ENCODE results near the gene ACCS. TPM values are rescaled to one million over a fixed set of nuclear protein-coding genes. Genes with fewer than 3 reads are reported as not detected.

Gene ACCS
- total RNA-seq, 1 donor from 2014 or later, result 7.9 TPM

DNA sequence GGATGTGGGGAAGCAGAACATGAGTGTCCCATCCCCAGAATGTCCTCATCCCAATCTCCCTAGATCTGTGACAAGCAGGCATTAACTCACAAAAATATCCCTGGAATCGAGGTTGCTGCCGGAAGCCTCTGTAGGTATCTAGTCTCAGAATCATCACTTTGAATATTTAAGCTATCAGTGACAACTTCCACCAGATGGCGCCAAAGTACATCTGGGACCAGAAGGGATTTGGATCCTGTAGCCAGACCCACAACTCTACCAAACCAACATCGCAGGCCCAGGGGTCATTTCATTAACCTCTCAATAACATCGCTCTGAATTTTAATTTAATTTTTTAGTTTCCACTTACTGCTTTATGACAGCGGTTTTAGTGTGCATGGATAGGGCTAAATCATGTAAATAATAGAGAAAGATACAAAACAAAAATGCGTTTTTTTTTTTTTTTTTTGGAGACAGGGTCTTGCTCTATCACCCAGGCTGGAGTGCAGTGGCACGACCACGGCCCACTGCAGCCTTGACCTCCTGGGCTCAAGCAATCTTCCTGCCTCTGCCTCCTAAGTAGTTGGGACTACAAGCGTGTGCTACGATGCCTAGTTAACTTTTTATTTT is 28.3 kb downstream of the ACCS start:
- FAIRE-seq (no peak), DNase-seq (ENCODE audit: low read depth) (peak; percentile 76)
- H3K36me3 ChIP-seq (ENCODE audit: control insufficient read depth, insufficient read depth, low read length), result no peaks in the 10 kb centered on the region
- TF ChIP-seq, protein P1, sequence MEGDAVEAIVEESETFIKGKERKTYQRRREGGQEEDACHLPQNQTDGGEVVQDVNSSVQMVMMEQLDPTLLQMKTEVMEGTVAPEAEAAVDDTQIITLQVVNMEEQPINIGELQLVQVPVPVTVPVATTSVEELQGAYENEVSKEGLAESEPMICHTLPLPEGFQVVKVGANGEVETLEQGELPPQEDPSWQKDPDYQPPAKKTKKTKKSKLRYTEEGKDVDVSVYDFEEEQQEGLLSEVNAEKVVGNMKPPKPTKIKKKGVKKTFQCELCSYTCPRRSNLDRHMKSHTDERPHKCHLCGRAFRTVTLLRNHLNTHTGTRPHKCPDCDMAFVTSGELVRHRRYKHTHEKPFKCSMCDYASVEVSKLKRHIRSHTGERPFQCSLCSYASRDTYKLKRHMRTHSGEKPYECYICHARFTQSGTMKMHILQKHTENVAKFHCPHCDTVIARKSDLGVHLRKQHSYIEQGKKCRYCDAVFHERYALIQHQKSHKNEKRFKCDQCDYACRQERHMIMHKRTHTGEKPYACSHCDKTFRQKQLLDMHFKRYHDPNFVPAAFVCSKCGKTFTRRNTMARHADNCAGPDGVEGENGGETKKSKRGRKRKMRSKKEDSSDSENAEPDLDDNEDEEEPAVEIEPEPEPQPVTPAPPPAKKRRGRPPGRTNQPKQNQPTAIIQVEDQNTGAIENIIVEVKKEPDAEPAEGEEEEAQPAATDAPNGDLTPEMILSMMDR (IDR thresholded peaks at IDR 0.05; ENCODE audit: insufficient read depth, low read length, severe bottlenecking), result peak; percentile 73
- H3K27me3 ChIP-seq (ENCODE audit: control insufficient read depth, insufficient read depth, low read length), result no peaks in the 10 kb centered on the region
- no peak overlapping the region for H3K4me3 ChIP-seq (ENCODE audit: low read depth, low read length)

GRCh38 chr11:44095506-44096359 is 29.7 kb downstream of the ACCS start, which contains the start of gene EXT2:
TSS of gene EXT2 (plus strand) at chr11:44095678. CDS start at chr11:44107713, 12,035 bp downstream.
- FAIRE-seq, result no peak
- peaks cover under 1% of the 10 kb centered on the region for H3K36me3 ChIP-seq (ENCODE audit: control insufficient read depth, insufficient read depth, low read length)
- no peaks in the 10 kb centered on the region for H3K27me3 ChIP-seq (ENCODE audit: control insufficient read depth, insufficient read depth, low read length)
- TF ChIP-seq, protein P1 (IDR thresholded peaks at IDR 0.05; ENCODE audit: insufficient read depth, low read length, severe bottlenecking), result peak; percentile 94
- DNase-seq (ENCODE audit: low read depth), result peak; percentile 56
- peak within 1 kb of the TSS; percentile 77 for H3K4me3 ChIP-seq (ENCODE audit: low read depth, low read length)

GRCh38 chr11:44096360-44097185 is 30.5 kb downstream of the ACCS start:
- Histone ChIP-seq H3K4me3 (ENCODE audit: low read depth, low read length) (peak overlapping the region; percentile 77), H3K27me3 (ENCODE audit: control insufficient read depth, insufficient read depth, low read length) (no peaks in the 10 kb centered on the region), H3K36me3 (ENCODE audit: control insufficient read depth, insufficient read depth, low read length) (peaks cover 1% of the 10 kb centered on the region)
- FAIRE-seq (no peak), DNase-seq (ENCODE audit: low read depth) (peak; percentile 92)
- TF ChIP-seq, protein P1 (IDR thresholded peaks at IDR 0.05; ENCODE audit: insufficient read depth, low read length, severe bottlenecking), result no peak

DNA sequence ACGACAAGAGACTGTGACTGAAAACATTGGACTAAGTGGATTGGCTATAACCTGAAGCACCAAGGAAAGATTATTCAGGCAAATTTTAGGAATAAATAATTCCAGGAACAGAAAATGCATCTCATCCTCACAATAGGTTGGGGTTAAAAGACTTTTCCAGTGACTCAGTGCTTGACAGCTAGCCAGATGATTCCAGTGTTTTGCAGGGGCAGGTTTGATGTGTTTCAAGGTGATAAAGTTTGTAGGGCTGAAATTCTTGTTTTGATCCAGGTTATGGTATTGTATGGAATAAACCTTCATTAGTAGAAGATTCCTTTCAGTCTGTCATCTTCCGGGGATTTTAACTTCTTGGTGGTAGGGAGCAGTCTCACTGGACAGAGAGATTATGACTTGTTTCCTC is 31.8 kb downstream of the ACCS start:
- Histone ChIP-seq H3K36me3 (ENCODE audit: control insufficient read depth, insufficient read depth, low read length) (peaks cover 1% of the 10 kb centered on the region), H3K4me3 (ENCODE audit: low read depth, low read length) (no peak overlapping the region), H3K27me3 (ENCODE audit: control insufficient read depth, insufficient read depth, low read length) (no peaks in the 10 kb centered on the region)
- TF ChIP-seq, protein P1 (IDR thresholded peaks at IDR 0.05; ENCODE audit: insufficient read depth, low read length, severe bottlenecking), result no peak
- peak; percentile 79 for DNase-seq (ENCODE audit: low read depth)
- no peak for FAIRE-seq

DNA sequence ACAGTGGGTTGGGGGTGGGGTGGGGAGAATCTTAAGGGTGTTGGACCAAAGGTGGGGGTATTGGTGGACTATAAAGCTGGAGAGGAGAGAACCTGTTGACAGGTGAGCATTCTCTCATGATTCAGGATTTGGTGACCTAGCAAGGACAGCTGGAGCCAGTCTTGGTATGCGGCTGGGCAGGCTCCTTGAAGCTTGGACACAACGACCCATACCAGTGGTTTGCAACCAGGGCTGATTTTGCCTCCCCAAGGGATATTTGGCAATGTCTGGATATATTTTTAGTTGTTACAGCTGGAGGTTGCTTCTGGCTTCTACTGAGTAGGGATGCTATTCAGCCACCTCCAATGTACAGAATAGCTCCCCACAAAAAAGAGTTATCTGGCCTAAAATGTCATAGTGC is 35.0 kb downstream of the ACCS start:
- H3K27me3 ChIP-seq (ENCODE audit: control insufficient read depth, insufficient read depth, low read length), result no peaks in the 10 kb centered on the region
- no peak overlapping the region for H3K4me3 ChIP-seq (ENCODE audit: low read depth, low read length)
- FAIRE-seq, result no peak
- no peak for DNase-seq (ENCODE audit: low read depth)
- TF ChIP-seq, protein P1 (IDR thresholded peaks at IDR 0.05; ENCODE audit: insufficient read depth, low read length, severe bottlenecking), result no peak
- peaks cover 2% of the 10 kb centered on the region for H3K36me3 ChIP-seq (ENCODE audit: control insufficient read depth, insufficient read depth, low read length)

Data from bronchial epithelial cell (primary cell).